B cell (primary cell): ENCODE data around the gene ACADL. TPM values are rescaled to one million over a fixed set of nuclear protein-coding genes. Genes with fewer than 3 reads are reported as not detected.

Source experiments
- ATAC-seq: fragments of 200-7000 bp; cut with Tn5 transposase; one replicate; pipeline ENCODE4 v1.10.0; 2021; ENCODE audit warnings: low read depth, mild to moderate bottlenecking, moderate number of reproducible peaks, moderate library complexity
- CTCF ChIA-PET: fragments of 350-600 bp; sonication (Branson Sonifier 250); formaldehyde crosslinking; loops from one replicate; lab custom pipeline; 2021; ENCODE audit warnings: antibody characterized with exemption, inconsistent platforms; lab: Charles Lee
- POLR2A ChIA-PET: fragments of 350-600 bp; sonication (Branson Sonifier 250); formaldehyde crosslinking; loops from one replicate; lab custom pipeline; 2021; ENCODE audit warnings: antibody characterized with exemption; lab: Charles Lee
- DNase-seq: peaks from one replicate; pipeline ENCODE4 v3.0.0; 2013
- H2AFZ ChIP-seq: 2 replicates; pipeline ENCODE4 v1.6.1; 2012; ENCODE audit warnings: mild to moderate bottlenecking, low read depth, low read length; ENCODE audit not compliant: insufficient read depth, poor library complexity, severe bottlenecking
- H3K27ac ChIP-seq, 2 donors: 1 replicate in 1 of 2; 2 replicates in 1 of 2; pipeline ENCODE4 v1.5.1; 2012 to 2013; ENCODE audit warnings: low read length in 2 of 2, mild to moderate bottlenecking in 2 of 2, moderate library complexity in 1 of 2
- H3K27me3 ChIP-seq, 4 experiments: fragments of 200-600 bp in 1 of 4; sonication (generic) in 1 of 4; replicated peaks in 1 of 4; 1 replicate in 2 of 4; 2 replicates in 2 of 4; pipeline versions ENCODE4 v1.6.1 to v1.7.0; 2013 to 2016; ENCODE audit warnings: low read length in 3 of 4, mild to moderate bottlenecking in 2 of 4, mixed read lengths in 1 of 4, moderate library complexity in 1 of 4; ENCODE audit not compliant: insufficient read depth in 4 of 4, control insufficient read depth in 3 of 4; ENCODE audit errors: control extremely low read depth in 1 of 4
- H3K36me3 ChIP-seq, 2 experiments: replicated peaks in 1 of 2; 1 replicate in 1 of 2; 2 replicates in 1 of 2; pipeline versions ENCODE4 v1.6.1 to v1.7.1; 2013; ENCODE audit warnings: low read length in 1 of 2; ENCODE audit not compliant: insufficient read depth in 2 of 2, control insufficient read depth in 1 of 2; ENCODE audit errors: control extremely low read depth in 1 of 2, extremely low read depth in 1 of 2
- H3K4me1 ChIP-seq, 2 donors: fragments of 200-600 bp in 1 of 2; sonication (generic) in 1 of 2; 1 replicate in 1 of 2; 2 replicates in 1 of 2; pipeline versions ENCODE4 v1.5.1 to v1.6.1; 2013 to 2017; ENCODE audit warnings: low read length in 2 of 2; ENCODE audit not compliant: control insufficient read depth in 2 of 2, insufficient read depth in 2 of 2
- H3K4me2 ChIP-seq: replicated peaks from 2 replicates; pipeline ENCODE3; 2012; ENCODE audit warnings: mild to moderate bottlenecking, low read depth, low read length; ENCODE audit not compliant: poor library complexity, severe bottlenecking
- H3K4me3 ChIP-seq, 5 experiments: fragments of 200-600 bp in 1 of 5; sonication (generic) in 1 of 5; 1 replicate in 3 of 5; 2 replicates in 2 of 5; pipeline versions ENCODE4 v1.5.1 to v1.7.0; 2011 to 2016; ENCODE audit warnings: low read length in 4 of 5, mild to moderate bottlenecking in 4 of 5, low read depth in 2 of 5, control low read depth in 1 of 5, moderate library complexity in 1 of 5; ENCODE audit not compliant: insufficient read depth in 1 of 5; ENCODE audit errors: control extremely low read depth in 1 of 5, extremely low read depth in 1 of 5
- H3K79me2 ChIP-seq: fragments of 200-600 bp; sonication (generic); one replicate; pipeline ENCODE4 v1.6.0; 2016; ENCODE audit warnings: low read length; ENCODE audit not compliant: control insufficient read depth, insufficient read depth
- H3K9ac ChIP-seq: fragments of 200-600 bp; sonication (generic); 2 replicates; pipeline ENCODE4 v1.6.1; 2017; ENCODE audit warnings: mild to moderate bottlenecking, low read length, moderate library complexity
- H3K9me3 ChIP-seq, 3 donors: one replicate each; pipeline versions ENCODE4 v1.6.1 to v1.7.1; 2013; ENCODE audit warnings: low read length in 2 of 3; ENCODE audit not compliant: control insufficient read depth in 2 of 3, insufficient read depth in 1 of 3; ENCODE audit errors: control extremely low read depth in 1 of 3
- H4K20me1 ChIP-seq: 2 replicates; pipeline ENCODE4 v1.6.0; 2012; ENCODE audit warnings: mild to moderate bottlenecking, low read length; ENCODE audit not compliant: insufficient read depth, control insufficient read depth, poor library complexity, severe bottlenecking
- H3K27ac Mint-ChIP-seq: one replicate; pipeline ENCODE4 v1.8.0; 2021; ENCODE audit warnings: mixed read lengths
- H3K27me3 Mint-ChIP-seq: one replicate; pipeline ENCODE4 v1.8.0; 2021; ENCODE audit warnings: mixed read lengths
- H3K4me1 Mint-ChIP-seq: one replicate; pipeline ENCODE4 v1.8.0; 2021; ENCODE audit warnings: mixed read lengths
- H3K4me3 Mint-ChIP-seq: one replicate; pipeline ENCODE4 v1.8.0; 2021; ENCODE audit warnings: mixed read lengths
- H3K9me3 Mint-ChIP-seq: one replicate; pipeline ENCODE4 v1.8.0; 2022; ENCODE audit warnings: mixed read lengths; ENCODE audit not compliant: insufficient read depth
- EZH2 ChIP-seq: IDR thresholded peaks from 2 replicates; pipeline ENCODE4 v1.6.1; 2012; ENCODE audit warnings: borderline replicate concordance, low read depth, mild to moderate bottlenecking, moderate library complexity, low read length; ENCODE audit not compliant: insufficient read depth, poor library complexity, severe bottlenecking
- WGBS: methylation state at CpG from one replicate; pipeline ENCODE4 v1.1.5; 2013; ENCODE audit warnings: missing lambda C conversion rate; ENCODE audit not compliant: insufficient coverage; 5-methylcytosine and 5-hydroxymethylcytosine counted together
- intact Hi-C: fragments of 100-400 bp; cut with micrococcal nuclease; formaldehyde crosslinking; loops from one replicate; pipeline ENCODE4 v1.10.0; 2022
- polyA minus RNA-seq: library from RNA; depleted of rRNA, polyadenylated mRNA; stranded (reverse); fragments of >200 nt; gene quantifications from 2 replicates; pipeline ENCODE4 v1.2.3, GENCODE V29; 2012
- polyA plus RNA-seq: library from polyadenylated mRNA; depleted of rRNA; stranded (reverse); fragments of >200 nt; gene quantifications from 2 replicates; pipeline ENCODE4 v1.2.3, GENCODE V29; 2012
- total RNA-seq, 2 donors: library from RNA; stranded (reverse); fragments of 120-200 nt in 1 of 2; gene quantifications; 1 replicate in 1 of 2; 2 replicates in 1 of 2; pipeline versions ENCODE4 v1.2.3 to v1.2.4, GENCODE V29; 2013 to 2022
- TF ChIP-seq, protein P1 (sequence below): fragments of 200-600 bp; IDR thresholded peaks from one replicate; pipeline ENCODE4 v1.8.0; 2022; ENCODE audit warnings: antibody characterized with exemption, mild to moderate bottlenecking

The ACADL gene
- total RNA-seq (not detected in 2 replicates), polyA plus RNA-seq (not detected in 2 replicates), polyA minus RNA-seq (not detected in 2 replicates)
- total RNA-seq (2013) = 0.19 TPM

DNA sequence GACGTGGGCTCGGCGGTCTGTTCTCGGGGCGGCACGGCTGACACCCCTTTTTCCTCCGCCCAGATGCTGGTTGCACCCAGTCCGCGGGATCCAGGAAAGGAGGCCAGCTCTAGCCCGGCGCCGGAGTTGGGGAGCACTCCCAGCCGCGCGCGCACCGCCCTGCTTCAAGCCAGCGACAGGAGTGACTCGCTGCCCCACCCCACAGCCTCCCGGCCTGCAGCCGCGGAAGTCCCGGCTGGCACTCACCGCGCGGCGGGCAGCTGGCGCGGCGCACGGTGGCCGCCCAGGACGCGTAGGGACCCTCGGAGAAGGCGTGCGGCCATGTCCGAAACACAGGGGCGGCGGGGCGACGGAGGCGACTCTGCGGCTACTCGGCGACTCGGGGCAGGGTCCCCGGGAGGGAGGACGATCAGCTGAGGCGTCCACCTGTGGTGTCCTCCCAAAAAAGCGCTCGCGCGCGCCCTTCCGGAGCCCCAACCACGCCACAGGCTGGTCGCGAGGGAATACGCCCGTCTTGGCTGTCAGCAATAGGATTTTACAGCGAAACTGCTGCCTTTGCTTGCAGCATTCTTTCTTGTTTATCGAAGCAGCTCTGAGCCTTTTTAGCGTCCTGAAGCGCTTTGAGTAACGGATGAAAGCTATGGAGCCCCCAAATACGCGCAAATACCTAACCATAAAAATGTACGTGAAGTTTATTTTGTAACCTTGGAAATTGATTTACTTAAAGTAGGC lies at the start of gene ACADL:
ACADL (minus strand) TSS at position 507 of the 732 bp plus-strand sequence; CDS start at position 323, 184 bp downstream.
- Histone ChIP-seq H3K4me2 (peak within 1 kb of the TSS; percentile 46), H2AFZ (peak within 1 kb of the TSS; percentile 42), H3K27ac (no peak within 1 kb of the TSS), H3K9ac (no peak within 1 kb of the TSS), H3K9me3 (peaks cover 0 to 4% (median 0%) of the 10 kb centered on the region in 3 donors), H4K20me1 (no peaks in the 10 kb centered on the region), H3K36me3 (no peaks in the 10 kb centered on the region), H3K79me2 (no peaks in the 10 kb centered on the region), H3K4me1 (peaks cover 5 to 6% of the 10 kb centered on the region in 2 donors), H3K4me3 (no peak within 1 kb of the TSS), H3K27me3 (peaks cover 0 to 37% (median 15%) of the 10 kb centered on the region in 4 experiments)
- WGBS = 3% methylated on average over 63 of the region's 69 CpGs
- ChIA-PET POLR2A (no interaction called here), CTCF (no interaction called here)
- no peak for TF ChIP-seq EZH2
- TF ChIP-seq, protein P1, sequence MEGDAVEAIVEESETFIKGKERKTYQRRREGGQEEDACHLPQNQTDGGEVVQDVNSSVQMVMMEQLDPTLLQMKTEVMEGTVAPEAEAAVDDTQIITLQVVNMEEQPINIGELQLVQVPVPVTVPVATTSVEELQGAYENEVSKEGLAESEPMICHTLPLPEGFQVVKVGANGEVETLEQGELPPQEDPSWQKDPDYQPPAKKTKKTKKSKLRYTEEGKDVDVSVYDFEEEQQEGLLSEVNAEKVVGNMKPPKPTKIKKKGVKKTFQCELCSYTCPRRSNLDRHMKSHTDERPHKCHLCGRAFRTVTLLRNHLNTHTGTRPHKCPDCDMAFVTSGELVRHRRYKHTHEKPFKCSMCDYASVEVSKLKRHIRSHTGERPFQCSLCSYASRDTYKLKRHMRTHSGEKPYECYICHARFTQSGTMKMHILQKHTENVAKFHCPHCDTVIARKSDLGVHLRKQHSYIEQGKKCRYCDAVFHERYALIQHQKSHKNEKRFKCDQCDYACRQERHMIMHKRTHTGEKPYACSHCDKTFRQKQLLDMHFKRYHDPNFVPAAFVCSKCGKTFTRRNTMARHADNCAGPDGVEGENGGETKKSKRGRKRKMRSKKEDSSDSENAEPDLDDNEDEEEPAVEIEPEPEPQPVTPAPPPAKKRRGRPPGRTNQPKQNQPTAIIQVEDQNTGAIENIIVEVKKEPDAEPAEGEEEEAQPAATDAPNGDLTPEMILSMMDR = no peak
- Mint-ChIP-seq H3K4me1 (peaks cover 6% of the 10 kb centered on the region), H3K9me3 (no peaks in the 10 kb centered on the region), H3K27ac (no peak within 1 kb of the TSS), H3K4me3 (peak within 1 kb of the TSS; percentile 9), H3K27me3 (peaks cover 49% of the 10 kb centered on the region)
- no peak for ATAC-seq
- intact Hi-C loops = no loop called here
- peak; percentile 7 for DNase-seq

DNA sequence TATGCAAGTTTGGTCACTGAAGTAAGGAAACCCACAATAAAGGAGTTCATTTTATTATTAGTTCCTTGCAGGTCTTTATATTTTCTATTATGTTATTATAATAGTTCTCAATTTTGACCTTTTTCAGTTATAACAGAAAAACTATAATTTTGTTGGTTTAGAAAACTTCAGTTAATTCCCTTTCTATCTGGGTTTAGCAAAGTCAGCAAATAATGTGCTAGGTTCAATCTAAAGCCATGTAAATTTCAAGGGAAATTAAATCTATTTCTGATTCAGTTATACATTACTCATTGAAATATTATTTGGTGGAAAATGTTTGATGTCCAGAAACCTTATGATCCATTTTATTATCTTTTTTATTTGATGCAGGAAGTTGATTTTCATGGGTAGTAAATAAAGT lies 46.1 kb upstream of the ACADL start:
- CTCF ChIA-PET = no interaction called here
- TF ChIP-seq EZH2 = no peak
- TF ChIP-seq, protein P1 = no peak
- H3K79me2 ChIP-seq = no peaks in the 10 kb centered on the region
- DNase-seq (no peak), ATAC-seq (no peak)
- no peak overlapping the region for H2AFZ ChIP-seq
- H3K4me2 ChIP-seq = no peak overlapping the region
- no peaks in the 10 kb centered on the region for H3K27me3 ChIP-seq
- H3K9me3 ChIP-seq = no peaks in the 10 kb centered on the region
- no peaks in the 10 kb centered on the region for H4K20me1 ChIP-seq
- intact Hi-C loops = no loop called here
- H3K4me3 Mint-ChIP-seq = no peak overlapping the region
- H3K4me1 Mint-ChIP-seq = no peaks in the 10 kb centered on the region
- POLR2A ChIA-PET = no interaction called here
- no peaks in the 10 kb centered on the region for H3K9me3 Mint-ChIP-seq
- no peaks in the 10 kb centered on the region for H3K4me1 ChIP-seq
- no peak overlapping the region for H3K27ac Mint-ChIP-seq
- H3K9ac ChIP-seq = no peak overlapping the region
- H3K27me3 Mint-ChIP-seq = no peaks in the 10 kb centered on the region
- H3K36me3 ChIP-seq = no peaks in the 10 kb centered on the region
- H3K27ac ChIP-seq = no peak overlapping the region
- no peak overlapping the region for H3K4me3 ChIP-seq
